HG03060 (cell line): Measurements from ENCODE around the gene RPL39L.
"Not testable (repeated sequence)": the region's sequence is repeated elsewhere in the genome, so short reads cannot be mapped to it uniquely, and the experiment has no call there.

Experiments used
- ATAC-seq: cut with Tn5 transposase; IDR thresholded peaks from one replicate; pipeline ENCODE4 v1.9.1; 2021; ENCODE audit warnings: low read depth, moderate number of reproducible peaks; ENCODE audit not compliant: unreplicated experiment

The RPL39L gene

GRCh38 chr3:187145149-187145895 is 6.0 kb upstream of the RPL39L start:
- ATAC-seq: no peak

- no peak for ATAC-seq
Observed at GRCh38 chr3:187139895-187140253, 578 bp upstream of the RPL39L start.

- no peak for ATAC-seq
Observed at GRCh38 chr3:187136936-187137335, 2.4 kb downstream of the RPL39L start.

- no peak for ATAC-seq
Observed at GRCh38 chr3:187136337-187136736, 3.0 kb downstream of the RPL39L start.

GRCh38 chr3:187135172-187135690 is 4.1 kb downstream of the RPL39L start:
- not testable (repeated sequence) for ATAC-seq

- ATAC-seq: not testable (repeated sequence)
Observed at GRCh38 chr3:187133181-187133580, 6.1 kb downstream of the RPL39L start.

GRCh38 chr3:187132666-187133065 is 6.6 kb downstream of the RPL39L start:
- ATAC-seq: no peak

GRCh38 chr3:187131981-187132380 is 7.3 kb downstream of the RPL39L start:
- no peak for ATAC-seq

- peak; percentile 82 for ATAC-seq
Observed at GRCh38 chr3:187130346-187131066, 8.8 kb downstream of the RPL39L start.

GRCh38 chr3:187125319-187126031 is 13.8 kb downstream of the RPL39L start:
- peak; percentile 65 for ATAC-seq

GRCh38 chr3:187122261-187122660 is 17.0 kb downstream of the RPL39L start:
- ATAC-seq: no peak

GRCh38 chr3:187120326-187120725 is 19.0 kb downstream of the RPL39L start:
- no peak for ATAC-seq

GRCh38 chr3:187114511-187114910 is 24.8 kb downstream of the RPL39L start:
- ATAC-seq: no peak

GRCh38 chr3:187112934-187113793 is 26.1 kb downstream of the RPL39L start:
- ATAC-seq: no peak

GRCh38 chr3:187110156-187110555 is 29.1 kb downstream of the RPL39L start:
- no peak for ATAC-seq

- ATAC-seq: no peak
Observed at GRCh38 chr3:187107989-187108388, 31.3 kb downstream of the RPL39L start.

GRCh38 chr3:187105700-187106099 is 33.6 kb downstream of the RPL39L start:
- no peak for ATAC-seq

GRCh38 chr3:187104933-187105332 is 34.4 kb downstream of the RPL39L start:
- ATAC-seq: no peak

- ATAC-seq: no peak
Observed at GRCh38 chr3:187104342-187104741, 35.0 kb downstream of the RPL39L start.

- no peak for ATAC-seq
Observed at GRCh38 chr3:187103251-187103650, 36.0 kb downstream of the RPL39L start.
